ENCODE data around the gene SASH1. TPM values are rescaled to one million over a fixed set of nuclear protein-coding genes. Genes with fewer than 3 reads are reported as not detected.
A peak's percentile ranks its signal among the peaks of the same experiment; 100 is the strongest.

SASH1 gene
- total RNA-seq, 2 donors from 2014 or later: 77.0 to 82.3 TPM

DNA sequence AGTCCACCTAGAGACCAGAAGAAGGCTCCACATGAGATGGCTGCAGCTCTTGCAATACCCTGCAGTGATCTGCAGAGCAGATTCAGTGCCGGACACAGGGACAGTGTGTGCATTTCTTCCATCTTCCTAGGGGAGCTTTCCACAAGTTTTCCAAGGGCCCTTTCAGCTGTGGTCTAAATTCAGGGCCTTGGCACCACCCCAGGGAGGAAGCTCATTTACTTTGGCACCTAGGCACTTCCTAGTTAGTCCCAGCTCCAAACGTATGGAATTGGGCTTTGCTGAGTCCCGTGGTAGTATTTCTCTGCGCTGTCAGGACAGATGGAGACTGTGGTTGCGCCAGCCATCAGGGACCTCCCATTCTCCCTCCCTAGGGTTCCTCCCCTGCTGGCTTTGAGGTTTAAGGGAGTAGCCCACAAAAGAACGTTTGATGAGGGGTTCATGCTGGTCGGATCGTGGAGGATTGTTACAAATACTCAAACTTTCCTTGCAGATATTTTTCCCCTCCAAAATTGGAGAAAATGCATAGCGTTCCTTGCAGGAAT lies 221.9 kb downstream of the SASH1 start:
- ATAC-seq (ENCODE audit: insufficient number of reproducible peaks, low FRiP score, low read depth): no peak

GRCh38 chr6:148565321-148565926 lies 222.8 kb downstream of the SASH1 start:
- ATAC-seq (ENCODE audit: insufficient number of reproducible peaks, low FRiP score, low read depth) (no peak), DNase-seq (ENCODE audit: low spot score) (no peak)
- Histone ChIP-seq H3K9me3 (no peaks in the 10 kb centered on the region), H3K4me3 (peak overlapping the region; percentile 44), H3K36me3 (no peaks in the 10 kb centered on the region), H3K27ac (peak overlapping the region in 1 of 2 donors; percentile 36), H3K27me3 (replicated peaks; ENCODE audit: insufficient read depth) (no peaks in the 10 kb centered on the region), H3K4me1 (ENCODE audit: control insufficient read depth in 1 of 2, low read depth in 2 of 2) (peaks cover 15 to 24% of the 10 kb centered on the region in 2 donors)
- no peak for TF ChIP-seq CTCF (IDR thresholded peaks at IDR 0.05)

More for the DNA sequence above, 221.9 kb downstream of the SASH1 start:
- Histone ChIP-seq H3K4me1 (ENCODE audit: control insufficient read depth in 1 of 2, low read depth in 2 of 2) (peaks cover 15 to 24% of the 10 kb centered on the region in 2 donors), H3K27me3 (replicated peaks; ENCODE audit: insufficient read depth) (no peaks in the 10 kb centered on the region), H3K4me3 (no peak overlapping the region), H3K27ac (no peak overlapping the region), H3K9me3 (no peaks in the 10 kb centered on the region), H3K36me3 (no peaks in the 10 kb centered on the region)
- no peak for TF ChIP-seq CTCF (IDR thresholded peaks at IDR 0.05)
- DNase-seq (ENCODE audit: low spot score): no peak

DNA sequence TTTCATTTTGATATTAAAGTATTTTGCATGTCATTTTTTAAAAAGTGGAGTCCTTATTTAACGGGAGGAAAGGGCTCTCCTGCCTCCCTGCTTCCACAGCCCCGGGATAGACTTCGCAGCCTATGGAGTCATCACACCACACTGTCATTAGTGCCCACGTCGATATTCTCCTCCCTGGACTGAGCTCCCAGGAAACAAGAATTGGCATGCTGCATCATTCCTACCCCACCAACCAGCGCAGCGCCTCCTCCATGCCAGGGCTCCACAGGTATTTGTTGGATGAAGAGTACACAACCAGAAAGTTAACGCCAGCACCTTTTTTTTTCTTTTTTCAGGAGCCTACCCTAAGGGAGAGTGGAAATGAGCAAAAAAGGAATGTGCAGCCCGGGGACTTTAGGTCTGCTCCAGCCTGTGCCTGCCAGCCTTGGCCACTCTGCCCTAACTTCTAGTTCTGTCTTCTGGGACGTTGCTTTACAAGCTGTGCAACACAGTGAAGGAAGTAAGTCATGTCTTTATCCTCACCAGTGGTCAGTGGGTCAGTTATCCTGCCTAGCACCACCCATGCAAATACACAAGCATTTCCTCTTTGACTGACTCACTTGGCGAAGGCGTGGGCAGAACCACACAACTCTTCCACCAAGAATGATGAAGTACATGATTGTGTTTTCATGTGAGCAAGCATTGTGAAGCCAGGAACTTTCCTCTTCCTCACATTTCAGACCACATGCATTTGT lies 223.5 kb downstream of the SASH1 start:
- peaks cover 15 to 24% of the 10 kb centered on the region in 2 donors for H3K4me1 ChIP-seq (ENCODE audit: control insufficient read depth in 1 of 2, low read depth in 2 of 2)
- no peaks in the 10 kb centered on the region for H3K36me3 ChIP-seq
- H3K4me3 ChIP-seq: peak overlapping the region; percentile 44
- H3K27me3 ChIP-seq (replicated peaks; ENCODE audit: insufficient read depth): no peaks in the 10 kb centered on the region
- H3K9me3 ChIP-seq: no peaks in the 10 kb centered on the region
- ATAC-seq (ENCODE audit: insufficient number of reproducible peaks, low FRiP score, low read depth) (peak; percentile 75), DNase-seq (ENCODE audit: low spot score) (no peak)
- peak overlapping the region in 1 of 2 donors; percentile 36 for H3K27ac ChIP-seq
- TF ChIP-seq CTCF (IDR thresholded peaks at IDR 0.05): no peak

- Histone ChIP-seq H3K27ac (no peak overlapping the region), H3K27me3 (replicated peaks; ENCODE audit: insufficient read depth) (no peaks in the 10 kb centered on the region), H3K9me3 (no peaks in the 10 kb centered on the region), H3K4me1 (ENCODE audit: control insufficient read depth in 1 of 2, low read depth in 2 of 2) (peaks cover 15 to 24% of the 10 kb centered on the region in 2 donors), H3K4me3 (no peak overlapping the region), H3K36me3 (no peaks in the 10 kb centered on the region)
- TF ChIP-seq CTCF (IDR thresholded peaks at IDR 0.05): no peak
- no peak for ATAC-seq (ENCODE audit: insufficient number of reproducible peaks, low FRiP score, low read depth)
- DNase-seq (ENCODE audit: low spot score): no peak
These were observed 224.2 kb downstream of the SASH1 start for GRCh38 chr6:148566664-148567350.

GRCh38 chr6:148570456-148570855 lies 227.8 kb downstream of the SASH1 start:
- Histone ChIP-seq H3K36me3 (no peaks in the 10 kb centered on the region), H3K27ac (no peak overlapping the region), H3K4me1 (ENCODE audit: control insufficient read depth in 1 of 2, low read depth in 2 of 2) (peaks cover 10 to 14% of the 10 kb centered on the region in 2 donors), H3K27me3 (replicated peaks; ENCODE audit: insufficient read depth) (no peaks in the 10 kb centered on the region), H3K9me3 (no peaks in the 10 kb centered on the region), H3K4me3 (no peak overlapping the region)
- ATAC-seq (ENCODE audit: insufficient number of reproducible peaks, low FRiP score, low read depth): no peak
- no peak for DNase-seq (ENCODE audit: low spot score)
- no peak for TF ChIP-seq CTCF (IDR thresholded peaks at IDR 0.05)

Data from thoracic aorta (tissue), 2 donors.